Inflammatory macrophage (primary cell): ENCODE results near the gene SLC7A6OS.

Source experiments
- DNase-seq, 2 donors: peaks; one replicate each; pipeline ENCODE4 v3.0.0-alpha.2; 2020 to 2022

The SLC7A6OS gene

GRCh38 chr16:68275611-68276191 lies 35.0 kb downstream of the SLC7A6OS start:
- no peak for DNase-seq

- no peak for DNase-seq
Observed at GRCh38 chr16:68274441-68274840, 36.3 kb downstream of the SLC7A6OS start.

GRCh38 chr16:68273896-68274295 lies 36.9 kb downstream of the SLC7A6OS start:
- DNase-seq, result no peak

- DNase-seq, result no peak
Observed at GRCh38 chr16:68273459-68273858, 37.3 kb downstream of the SLC7A6OS start.

- DNase-seq, result no peak
Observed at GRCh38 chr16:68272507-68273209, 38.1 kb downstream of the SLC7A6OS start.

- no peak for DNase-seq
Observed at GRCh38 chr16:68270353-68270752, 40.4 kb downstream of the SLC7A6OS start.

- DNase-seq, result no peak
Observed at GRCh38 chr16:68269793-68270192, 41.0 kb downstream of the SLC7A6OS start.

GRCh38 chr16:68267612-68268405 lies 42.9 kb downstream of the SLC7A6OS start:
- no peak for DNase-seq

- DNase-seq, result peak; percentile 53 to 64
Observed at GRCh38 chr16:68265078-68265920, 45.4 kb downstream of the SLC7A6OS start.

GRCh38 chr16:68264128-68265077 lies 46.3 kb downstream of the SLC7A6OS start, which contains the start of gene SLC7A6:
TSS of gene SLC7A6 (plus strand) at chr16:68264526. CDS start at chr16:68274727, 10,201 bp downstream.
- peak; percentile 80 to 88 for DNase-seq

- no peak for DNase-seq
Observed at GRCh38 chr16:68263559-68264127, 47.1 kb downstream of the SLC7A6OS start.

GRCh38 chr16:68259007-68259825 lies 51.5 kb downstream of the SLC7A6OS start:
- DNase-seq, result peak; percentile 46 to 56

GRCh38 chr16:68257906-68258800 lies 52.6 kb downstream of the SLC7A6OS start:
- peak; percentile 74 to 80 for DNase-seq

- DNase-seq, result peak; percentile 42 to 70
Observed at GRCh38 chr16:68257251-68257905, 53.4 kb downstream of the SLC7A6OS start.

GRCh38 chr16:68255712-68256111 lies 55.0 kb downstream of the SLC7A6OS start:
- DNase-seq, result no peak

- no peak for DNase-seq
Observed at GRCh38 chr16:68253721-68254120, 57.0 kb downstream of the SLC7A6OS start.

GRCh38 chr16:68252383-68252782 lies 58.4 kb downstream of the SLC7A6OS start:
- no peak for DNase-seq

- no peak for DNase-seq
Observed at GRCh38 chr16:68251832-68252231, 58.9 kb downstream of the SLC7A6OS start.
